Stromal cell of bone marrow (primary cell): ENCODE data around the gene PHF24.

Source experiments
- DNase-seq: peaks from one replicate; pipeline ENCODE4 v3.0.0-alpha.2; 2012; ENCODE audit warnings: low read depth

PHF24 gene

GRCh38 chr9:34983209-34983608, 25.1 kb downstream of the PHF24 start:
- DNase-seq, result no peak

- DNase-seq, result no peak
Observed at GRCh38 chr9:34984049-34984448, 26.0 kb downstream of the PHF24 start.

- no peak for DNase-seq
Observed at GRCh38 chr9:34985311-34985899, 27.3 kb downstream of the PHF24 start.

- no peak for DNase-seq
Observed at GRCh38 chr9:34986540-34987047, 28.5 kb downstream of the PHF24 start.

- no peak for DNase-seq
Observed at GRCh38 chr9:34987160-34987901, 29.2 kb downstream of the PHF24 start.

GRCh38 chr9:34988218-34989002, 30.3 kb downstream of the PHF24 start:
- DNase-seq, result no peak

GRCh38 chr9:34989003-34989945, 31.2 kb downstream of the PHF24 start, which contains the start of gene DNAJB5:
TSS of gene DNAJB5 (plus strand) at chr9:34989745. CDS start at chr9:34990631, 886 bp downstream.
- peak; percentile 99 for DNase-seq

- DNase-seq, result no peak
Observed at GRCh38 chr9:34989946-34990635, 32.0 kb downstream of the PHF24 start.

- no peak for DNase-seq
Observed at GRCh38 chr9:34990908-34991606, 33.0 kb downstream of the PHF24 start.

GRCh38 chr9:34991607-34992375, 33.7 kb downstream of the PHF24 start:
- DNase-seq, result no peak

- peak; percentile 83 for DNase-seq
Observed at GRCh38 chr9:34992376-34992951, 34.4 kb downstream of the PHF24 start.

GRCh38 chr9:34993502-34994259, 35.6 kb downstream of the PHF24 start:
- DNase-seq, result peak; percentile 79

- no peak for DNase-seq
Observed at GRCh38 chr9:34994260-34994899, 36.3 kb downstream of the PHF24 start.

- no peak for DNase-seq
Observed at GRCh38 chr9:34994900-34995669, 37.0 kb downstream of the PHF24 start.

GRCh38 chr9:34995670-34996060, 37.6 kb downstream of the PHF24 start:
- peak; percentile 27 for DNase-seq

GRCh38 chr9:34996181-34996904, 38.3 kb downstream of the PHF24 start:
- DNase-seq, result no peak
